GM18951 (cell line): ENCODE data around the gene PALLD.

Experiments used
- POLR2A ChIP-seq: IDR thresholded peaks from 4 replicates; pipeline ENCODE4 v1.6.1; 2011; ENCODE audit warnings: mild to moderate bottlenecking; ENCODE audit not compliant: insufficient read length, insufficient read depth; ENCODE audit errors: extremely low read depth
- in situ Hi-C: fragments of 300-500 bp; cut with MboI; formaldehyde crosslinking; loops from one replicate; pipeline ENCODE4 v1.12.0; 2022; ENCODE audit warnings: low sequenced_read_pairs, mixed read lengths, inconsistent platforms; ENCODE audit not compliant: unreplicated experiment

PALLD gene

GRCh38 chr4:168540086-168540485, 43.2 kb downstream of the PALLD start:
- in situ Hi-C loops = no loop called here
- no peak for TF ChIP-seq POLR2A

DNA sequence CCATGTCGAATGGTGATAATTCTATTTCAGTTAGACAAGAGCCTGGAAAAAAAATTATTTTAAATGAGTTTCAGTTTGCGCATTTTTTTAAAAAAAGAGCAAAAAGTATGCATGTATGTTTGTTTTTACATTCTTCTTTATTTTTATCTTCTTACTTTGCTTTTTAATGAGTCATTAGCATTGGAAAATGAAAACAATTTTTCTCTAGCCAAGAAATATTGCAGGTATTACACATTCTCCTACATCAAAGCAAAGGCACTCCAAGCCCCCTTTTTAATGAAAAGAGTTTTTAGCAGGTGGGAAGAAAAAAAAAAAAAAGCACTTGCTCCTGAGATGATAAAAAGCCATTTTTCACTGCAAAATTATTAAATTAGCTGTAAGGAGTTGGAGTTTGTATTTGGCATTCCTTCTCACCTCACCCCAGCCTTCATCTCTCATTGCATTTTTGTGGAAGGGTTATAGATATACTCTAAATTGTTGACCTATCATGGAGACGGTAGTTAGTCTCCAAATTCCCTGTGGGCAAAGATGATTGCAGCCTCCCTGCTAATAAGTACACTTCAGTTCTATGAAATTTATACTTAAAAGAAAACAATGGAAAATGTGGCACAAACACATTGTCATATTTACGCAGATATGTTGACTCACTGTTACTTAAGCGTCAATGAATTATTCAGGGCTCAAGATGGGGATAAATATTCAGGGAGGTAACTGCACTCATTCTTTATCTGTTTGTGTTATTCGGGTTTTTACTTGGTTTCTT, 43.8 kb downstream of the PALLD start:
- in situ Hi-C loops = no loop called here
- TF ChIP-seq POLR2A = no peak

DNA sequence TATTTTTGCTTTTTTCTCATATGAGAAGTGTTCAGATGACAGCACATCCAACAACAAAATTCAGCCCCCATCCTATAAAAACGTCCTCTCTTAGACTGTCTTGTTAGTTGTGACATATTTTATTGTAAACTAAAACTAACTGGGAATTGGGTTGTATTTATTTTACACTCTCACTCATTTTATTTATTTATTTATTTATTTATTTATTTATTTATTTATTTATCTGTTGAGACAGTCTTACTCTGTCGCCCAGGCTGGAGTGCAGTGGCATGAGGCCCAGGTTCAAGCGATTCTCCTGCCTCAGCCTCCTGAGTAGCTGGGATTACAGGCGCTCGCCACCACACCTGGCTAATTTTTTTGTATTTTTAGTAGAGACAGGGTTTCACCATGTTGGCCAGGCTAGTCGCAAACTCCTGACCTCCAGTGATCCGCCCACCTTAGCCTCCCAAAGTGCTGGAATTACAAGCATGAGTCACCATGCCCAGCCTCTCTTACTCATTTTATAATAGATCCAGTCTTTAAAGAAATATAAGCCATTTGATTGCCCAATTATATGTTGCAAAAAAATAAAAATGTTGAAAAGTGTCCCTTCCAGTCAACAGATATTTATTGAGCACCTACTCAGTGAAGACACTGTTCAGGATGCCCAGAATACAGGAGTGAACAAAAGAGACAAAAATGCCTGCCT, 44.6 kb downstream of the PALLD start:
- TF ChIP-seq POLR2A = no peak
- in situ Hi-C loops = no loop called here

DNA sequence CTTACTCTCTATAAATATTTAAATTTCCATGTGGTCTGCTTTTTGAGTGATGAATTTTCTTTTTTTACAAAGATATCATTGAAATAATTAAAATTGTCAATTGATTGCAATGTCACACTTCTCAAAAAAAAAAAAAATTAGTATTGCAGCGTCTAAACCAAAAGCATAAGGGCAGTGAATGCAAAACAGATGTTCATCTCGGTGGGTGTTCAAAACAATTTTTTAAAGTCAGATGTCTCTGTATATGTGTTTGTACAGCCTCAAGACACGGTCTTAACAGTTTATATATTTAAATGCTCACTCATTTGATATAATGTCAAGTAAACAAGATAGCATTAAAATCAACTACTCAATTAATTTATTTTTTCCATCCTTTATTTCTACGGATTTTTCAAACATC, 52.3 kb downstream of the PALLD start:
- in situ Hi-C loops = no loop called here
- TF ChIP-seq POLR2A = no peak

DNA sequence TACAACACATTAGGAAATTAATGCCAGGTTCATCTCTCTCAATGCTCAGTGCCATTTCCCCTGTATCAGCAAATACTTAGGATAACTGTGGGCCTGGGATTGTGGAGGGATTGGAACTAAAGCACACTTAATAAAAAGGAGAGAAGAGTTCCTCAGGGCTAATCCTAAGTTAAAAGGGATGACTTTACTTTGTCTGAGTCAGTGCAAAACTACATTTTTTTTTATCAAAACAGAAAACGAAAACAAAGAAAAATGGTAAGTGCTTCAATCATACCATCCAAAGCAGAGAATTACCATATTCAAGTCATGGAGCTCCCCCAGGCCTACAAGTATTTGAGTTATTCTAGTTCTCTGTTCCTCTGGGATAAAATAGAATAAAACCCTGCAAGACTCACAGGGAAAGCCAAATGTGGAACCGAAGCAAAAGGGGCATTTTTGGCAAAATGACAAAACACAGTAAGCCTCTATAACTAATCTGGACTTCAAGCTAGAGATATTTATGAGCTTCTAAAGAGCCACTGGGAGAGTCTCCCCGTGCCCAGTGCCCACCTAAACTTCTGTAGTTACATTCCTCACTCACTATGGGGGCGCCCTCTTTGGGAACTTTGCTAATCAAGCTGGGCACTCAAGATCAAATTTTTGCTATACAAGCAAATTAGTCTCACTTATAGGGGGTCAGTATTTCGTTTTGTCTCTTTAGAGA, 53.4 kb downstream of the PALLD start:
- in situ Hi-C loops = no loop called here
- no peak for TF ChIP-seq POLR2A

- no peak for TF ChIP-seq POLR2A
- in situ Hi-C loops = no loop called here
These were observed 54.4 kb downstream of the PALLD start for GRCh38 chr4:168551211-168551610.

DNA sequence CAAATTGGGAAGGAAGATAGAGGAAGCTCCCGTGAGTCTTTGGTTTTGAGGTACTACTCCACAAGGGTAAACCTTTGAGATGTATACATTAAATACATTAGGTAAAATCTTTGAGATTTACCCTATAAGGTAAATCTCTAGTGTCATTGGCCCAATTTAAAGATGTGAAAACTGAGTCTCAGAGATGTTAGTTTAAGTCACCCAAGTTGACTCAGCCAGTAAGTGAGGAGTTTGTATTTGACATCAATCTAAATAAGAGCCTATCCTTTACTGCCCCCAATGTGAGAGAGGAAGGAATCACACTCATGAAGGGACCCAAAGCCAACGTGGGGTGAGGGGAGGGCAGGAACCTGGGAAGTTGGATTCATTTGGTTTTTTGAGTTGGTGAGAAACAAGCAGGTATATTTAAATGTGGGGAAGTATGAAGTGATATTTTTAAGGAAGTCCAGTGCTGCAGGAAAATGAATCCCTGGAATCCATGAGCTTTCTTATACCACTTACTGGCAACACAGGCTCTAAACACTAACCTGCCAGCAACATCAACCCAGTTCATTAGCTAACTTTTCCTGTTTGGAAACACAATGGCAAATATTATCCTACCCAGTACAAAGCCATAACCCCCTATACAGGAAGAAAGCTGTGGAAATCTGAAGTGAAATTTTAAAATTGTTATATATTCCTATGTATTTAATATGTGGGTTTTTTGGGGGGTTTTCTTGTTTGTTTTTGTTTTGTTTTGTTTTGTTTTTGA, 55.3 kb downstream of the PALLD start:
- TF ChIP-seq POLR2A = no peak
- in situ Hi-C loops = no loop called here

DNA sequence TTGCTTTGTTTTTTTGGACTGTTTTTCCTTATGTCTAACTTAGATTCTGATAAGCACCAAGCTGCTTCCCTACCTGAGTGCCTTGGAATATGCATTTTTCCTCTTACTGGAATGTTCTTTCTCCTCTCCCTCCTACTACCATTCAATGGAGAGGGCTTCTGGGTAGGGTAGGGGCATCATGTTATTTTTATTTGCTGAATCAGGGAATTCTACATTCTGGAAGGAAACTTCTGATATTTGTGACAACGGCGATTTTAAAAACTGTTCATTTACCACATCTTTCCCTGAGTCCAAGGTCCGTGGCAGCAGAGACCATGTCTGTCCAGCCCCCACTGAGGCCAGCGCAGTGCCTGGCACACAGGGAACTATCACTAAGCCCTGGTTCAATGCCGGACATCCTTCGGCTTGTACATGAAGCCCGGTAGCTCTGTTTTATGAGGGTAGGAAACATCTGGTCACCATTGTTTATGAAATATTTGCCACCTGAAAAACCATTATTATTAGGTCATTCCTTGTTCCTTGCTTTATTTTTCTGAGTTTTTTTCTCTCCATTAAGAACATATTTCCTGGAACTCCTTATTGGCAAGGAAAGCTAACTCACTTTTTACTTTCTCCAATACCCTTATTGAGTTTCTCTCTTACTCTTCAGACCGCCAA, 57.0 kb downstream of the PALLD start:
- in situ Hi-C loops = no loop called here
- no peak for TF ChIP-seq POLR2A

- in situ Hi-C loops = no loop called here
- no peak for TF ChIP-seq POLR2A
These were observed 58.6 kb downstream of the PALLD start for GRCh38 chr4:168555437-168555836.

GRCh38 chr4:168557658-168558057, 60.8 kb downstream of the PALLD start:
- in situ Hi-C loops = no loop called here
- TF ChIP-seq POLR2A = no peak

- in situ Hi-C loops = no loop called here
- TF ChIP-seq POLR2A = no peak
These were observed 61.7 kb downstream of the PALLD start for GRCh38 chr4:168558599-168558998.
